SK-N-SH treated with all-trans-retinoic acid at 6 μM for 48 hours (cell line): Measurements from ENCODE around the gene GATA6.

Experiments used
- ATAC-seq: fragments of 200-7000 bp; cut with Tn5 transposase; 3 replicates; pipeline ENCODE4 v1.9.1; 2020; ENCODE audit warnings: mild to moderate bottlenecking, moderate library complexity
- ARNTL ChIP-seq: fragments of 450-650 bp; formaldehyde crosslinking; IDR thresholded peaks from 2 replicates; pipeline ENCODE4 v1.5.0; 2020; ENCODE audit warnings: low read depth, mild to moderate bottlenecking, moderate library complexity, borderline replicate concordance
- BACH2 ChIP-seq: fragments of 250-450 bp; sonication (Bioruptor Pico); IDR thresholded peaks from 2 replicates; pipeline ENCODE4 v1.9.0; 2021; ENCODE audit warnings: mild to moderate bottlenecking, borderline replicate concordance
- CREB5 ChIP-seq: fragments of 250-450 bp; sonication (Bioruptor Pico); IDR thresholded peaks from 2 replicates; pipeline ENCODE4 v1.5.1; 2020; ENCODE audit warnings: low read depth, mild to moderate bottlenecking, moderate library complexity
- CSDC2 ChIP-seq: fragments of 250-450 bp; sonication (Bioruptor Pico); IDR thresholded peaks from 2 replicates; pipeline ENCODE4 v1.5.0; 2020; ENCODE audit warnings: mild to moderate bottlenecking, moderate library complexity
- CSRNP3 ChIP-seq: fragments of 250-450 bp; sonication (Bioruptor Pico); IDR thresholded peaks from 2 replicates; pipeline ENCODE4 v1.5.1; 2021; ENCODE audit warnings: mild to moderate bottlenecking, moderate library complexity
- GLIS3 ChIP-seq: fragments of 250-450 bp; sonication (Bioruptor Pico); IDR thresholded peaks from 2 replicates; pipeline ENCODE4 v1.5.0; 2020; ENCODE audit warnings: mild to moderate bottlenecking, moderate library complexity
- ISL1 ChIP-seq: fragments of 250-450 bp; sonication (Bioruptor Pico); IDR thresholded peaks from 2 replicates; pipeline ENCODE4 v2.1.2; 2022; ENCODE audit warnings: mild to moderate bottlenecking, moderate library complexity
- POU6F1 ChIP-seq: fragments of 250-450 bp; sonication (Bioruptor Pico); IDR thresholded peaks from 2 replicates; pipeline ENCODE4 v1.8.0; 2021; ENCODE audit warnings: low read depth, mild to moderate bottlenecking, moderate library complexity, borderline replicate concordance
- PPARA ChIP-seq: fragments of 250-450 bp; sonication (Bioruptor Pico); IDR thresholded peaks from 2 replicates; pipeline ENCODE4 v1.5.0; 2020; ENCODE audit warnings: mild to moderate bottlenecking, borderline replicate concordance
- SNAI2 ChIP-seq: fragments of 250-450 bp; sonication (Bioruptor Pico); IDR thresholded peaks from 2 replicates; pipeline ENCODE4 v1.5.0; 2020; ENCODE audit warnings: mild to moderate bottlenecking, moderate library complexity
- TSHZ2 ChIP-seq: fragments of 250-450 bp; sonication (Bioruptor Pico); IDR thresholded peaks from 2 replicates; pipeline ENCODE4 v1.5.0; 2020; ENCODE audit warnings: mild to moderate bottlenecking, moderate library complexity
- ZC3H10 ChIP-seq: fragments of 250-450 bp; sonication (Bioruptor Pico); IDR thresholded peaks from 2 replicates; pipeline ENCODE4 v1.5.1; 2021; ENCODE audit warnings: mild to moderate bottlenecking, moderate library complexity
- ZFP3 ChIP-seq: fragments of 250-450 bp; sonication (Bioruptor Pico); IDR thresholded peaks from 2 replicates; pipeline ENCODE4 v1.5.0; 2020; ENCODE audit warnings: mild to moderate bottlenecking, moderate library complexity
- ZFP30 ChIP-seq: fragments of 450-650 bp; formaldehyde crosslinking; IDR thresholded peaks from 2 replicates; pipeline ENCODE4 v1.5.0; 2022; ENCODE audit warnings: mild to moderate bottlenecking, moderate library complexity
- ZNF565 ChIP-seq: fragments of 450-650 bp; formaldehyde crosslinking; conservative IDR thresholded peaks from 2 replicates; pipeline ENCODE4 v1.5.0; 2020; ENCODE audit warnings: low read depth, mild to moderate bottlenecking, moderate library complexity
- ZNF70 ChIP-seq: fragments of 450-650 bp; formaldehyde crosslinking; IDR thresholded peaks from 2 replicates; pipeline ENCODE4 v1.5.0; 2020; ENCODE audit warnings: mild to moderate bottlenecking, moderate library complexity
- ZNF8 ChIP-seq: fragments of 450-650 bp; formaldehyde crosslinking; IDR thresholded peaks from 2 replicates; pipeline ENCODE4 v1.5.0; 2020; ENCODE audit warnings: mild to moderate bottlenecking, moderate library complexity

Gene GATA6

GRCh38 chr18:22229456-22230124, 60.2 kb downstream of the GATA6 start:
- ATAC-seq = no peak
- TF ChIP-seq CREB5 (no peak), ZNF8 (CRISPR knock-in tag) (no peak), ISL1 (CRISPR knock-in tag) (no peak), GLIS3 (no peak), CSRNP3 (CRISPR knock-in tag) (no peak), ZC3H10 (CRISPR knock-in tag) (no peak)

GRCh38 chr18:22230471-22230945, 61.1 kb downstream of the GATA6 start:
- no peak for ATAC-seq

GRCh38 chr18:22233266-22233665, 63.9 kb downstream of the GATA6 start:
- no peak for ATAC-seq
- TF ChIP-seq ZC3H10 (CRISPR knock-in tag) (no peak), ARNTL (CRISPR knock-in tag) (no peak), TSHZ2 (CRISPR knock-in tag) (no peak), ZNF565 (CRISPR knock-in tag) (no peak), PPARA (no peak), GLIS3 (no peak), CSDC2 (CRISPR knock-in tag) (no peak), SNAI2 (no peak), ZFP30 (CRISPR knock-in tag) (no peak), ISL1 (CRISPR knock-in tag) (no peak), ZNF8 (CRISPR knock-in tag) (no peak), ZFP3 (CRISPR knock-in tag) (no peak), ZNF70 (CRISPR knock-in tag) (no peak)

More at GRCh38 chr18:22230471-22230945, 61.1 kb downstream of the GATA6 start:
- TF ChIP-seq ZC3H10 (CRISPR knock-in tag) (no peak), ISL1 (CRISPR knock-in tag) (no peak), SNAI2 (no peak), ARNTL (CRISPR knock-in tag) (no peak), TSHZ2 (CRISPR knock-in tag) (no peak), ZNF565 (CRISPR knock-in tag) (no peak), BACH2 (no peak), PPARA (no peak), POU6F1 (no peak), CREB5 (no peak), ZFP30 (CRISPR knock-in tag) (no peak), ZFP3 (CRISPR knock-in tag) (no peak), GLIS3 (no peak)
